ENCODE measurements around the gene FGFRL1.

FGFRL1 gene

GRCh38 chr4:966266-967112 lies 44.9 kb upstream of the FGFRL1 start:
- H3K4me3 ChIP-seq (ENCODE audit: low read depth, low read length): no peak overlapping the region
- TF ChIP-seq, protein P1, sequence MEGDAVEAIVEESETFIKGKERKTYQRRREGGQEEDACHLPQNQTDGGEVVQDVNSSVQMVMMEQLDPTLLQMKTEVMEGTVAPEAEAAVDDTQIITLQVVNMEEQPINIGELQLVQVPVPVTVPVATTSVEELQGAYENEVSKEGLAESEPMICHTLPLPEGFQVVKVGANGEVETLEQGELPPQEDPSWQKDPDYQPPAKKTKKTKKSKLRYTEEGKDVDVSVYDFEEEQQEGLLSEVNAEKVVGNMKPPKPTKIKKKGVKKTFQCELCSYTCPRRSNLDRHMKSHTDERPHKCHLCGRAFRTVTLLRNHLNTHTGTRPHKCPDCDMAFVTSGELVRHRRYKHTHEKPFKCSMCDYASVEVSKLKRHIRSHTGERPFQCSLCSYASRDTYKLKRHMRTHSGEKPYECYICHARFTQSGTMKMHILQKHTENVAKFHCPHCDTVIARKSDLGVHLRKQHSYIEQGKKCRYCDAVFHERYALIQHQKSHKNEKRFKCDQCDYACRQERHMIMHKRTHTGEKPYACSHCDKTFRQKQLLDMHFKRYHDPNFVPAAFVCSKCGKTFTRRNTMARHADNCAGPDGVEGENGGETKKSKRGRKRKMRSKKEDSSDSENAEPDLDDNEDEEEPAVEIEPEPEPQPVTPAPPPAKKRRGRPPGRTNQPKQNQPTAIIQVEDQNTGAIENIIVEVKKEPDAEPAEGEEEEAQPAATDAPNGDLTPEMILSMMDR (IDR thresholded peaks at IDR 0.05; ENCODE audit: borderline replicate concordance, insufficient read depth, low read depth, low read length): no peak

DNA sequence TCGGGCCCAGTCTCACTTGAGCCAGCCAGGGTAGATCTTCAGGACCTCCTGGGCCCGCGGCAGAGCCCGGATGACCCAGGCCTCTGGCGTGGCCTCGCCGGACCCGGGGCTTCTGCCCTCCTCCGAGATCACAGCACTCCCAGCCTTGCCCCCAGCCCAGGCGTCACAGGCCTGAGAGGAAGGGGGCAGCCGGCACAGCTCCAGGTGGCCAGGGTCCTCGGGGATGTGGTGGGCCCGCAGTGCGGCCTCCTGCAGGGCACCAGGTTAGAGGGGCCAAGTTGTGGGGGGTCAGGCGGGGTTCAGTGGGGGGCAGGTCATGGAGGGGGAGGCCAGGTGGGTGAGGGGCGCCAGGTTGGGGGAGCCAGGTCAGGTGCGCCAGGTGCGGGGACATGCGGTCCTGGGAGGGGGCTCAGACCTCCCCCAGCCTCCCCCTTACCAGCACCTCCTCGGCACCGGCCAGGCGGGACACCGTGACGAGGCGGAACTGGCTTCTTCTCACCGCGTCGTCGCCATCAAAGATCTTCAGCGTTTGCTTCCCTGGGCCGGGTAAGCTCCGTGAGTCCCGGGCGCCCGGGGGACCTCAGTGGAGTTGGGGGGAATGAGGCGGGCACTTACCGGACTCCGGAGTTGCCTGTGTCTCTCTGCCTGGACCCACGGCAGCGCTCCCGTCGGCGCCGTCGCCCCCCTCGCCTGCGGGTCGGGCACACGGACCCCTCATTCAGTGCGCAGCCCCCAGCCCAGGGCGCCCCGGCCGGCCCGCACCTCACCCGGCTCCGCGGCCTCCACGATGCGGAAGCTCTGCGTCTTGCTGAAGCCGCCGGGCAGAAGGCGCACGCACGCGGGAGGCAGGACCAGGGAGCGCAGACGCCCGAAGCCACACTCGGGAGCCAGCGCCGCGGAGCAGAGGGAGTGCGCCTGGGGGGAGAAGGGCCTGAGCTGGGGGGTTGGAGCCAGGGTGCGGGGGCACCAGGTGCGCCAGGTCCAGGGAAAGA lies 44.0 kb upstream of the FGFRL1 start:
- no peak overlapping the region for H3K4me3 ChIP-seq (ENCODE audit: low read depth, low read length)
- TF ChIP-seq, protein P1 (IDR thresholded peaks at IDR 0.05; ENCODE audit: borderline replicate concordance, insufficient read depth, low read depth, low read length): no peak

- TF ChIP-seq, protein P1 (IDR thresholded peaks at IDR 0.05; ENCODE audit: borderline replicate concordance, insufficient read depth, low read depth, low read length): no peak
- H3K4me3 ChIP-seq (ENCODE audit: low read depth, low read length): no peak overlapping the region
These were observed 43.2 kb upstream of the FGFRL1 start for GRCh38 chr4:968221-968620.

DNA sequence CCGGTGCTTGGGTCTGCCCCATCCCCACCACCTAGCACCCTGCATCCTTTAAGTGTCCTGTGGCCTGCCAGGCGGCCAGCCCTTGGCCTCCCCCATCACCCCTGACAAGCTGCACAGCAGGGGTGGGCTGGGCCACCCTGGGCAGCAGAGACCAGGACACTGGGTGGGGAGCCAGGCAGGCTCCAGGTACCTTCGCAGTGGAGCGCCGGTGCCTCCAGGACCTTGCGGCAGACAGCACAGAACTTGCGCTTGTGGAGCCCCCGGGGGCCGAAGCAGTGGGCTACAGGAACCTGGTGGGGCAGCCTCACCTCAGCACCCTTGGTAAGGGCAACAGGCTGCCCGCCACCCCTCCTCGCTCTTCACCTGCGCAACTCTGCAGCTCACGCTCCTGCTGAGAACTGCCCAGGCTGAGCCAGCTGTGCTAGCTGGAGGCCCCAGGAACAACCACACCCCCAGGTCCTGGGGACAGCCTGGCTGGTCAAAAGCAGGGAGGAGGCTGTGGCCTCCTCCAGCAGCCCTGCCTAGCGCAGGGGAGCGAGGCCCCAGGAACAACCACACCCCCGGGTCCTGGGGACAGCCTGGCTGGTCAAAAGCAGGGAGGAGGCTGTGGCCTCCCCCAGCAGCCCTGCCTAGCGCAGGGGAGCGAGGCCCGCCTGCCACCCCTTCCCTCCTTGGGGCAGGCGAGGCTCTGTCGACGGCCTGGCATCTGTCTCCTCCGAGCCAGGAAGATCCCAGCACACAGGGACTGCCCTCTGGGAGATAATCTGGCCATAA lies 42.6 kb upstream of the FGFRL1 start:
- TF ChIP-seq, protein P1 (IDR thresholded peaks at IDR 0.05; ENCODE audit: borderline replicate concordance, insufficient read depth, low read depth, low read length): no peak

DNA sequence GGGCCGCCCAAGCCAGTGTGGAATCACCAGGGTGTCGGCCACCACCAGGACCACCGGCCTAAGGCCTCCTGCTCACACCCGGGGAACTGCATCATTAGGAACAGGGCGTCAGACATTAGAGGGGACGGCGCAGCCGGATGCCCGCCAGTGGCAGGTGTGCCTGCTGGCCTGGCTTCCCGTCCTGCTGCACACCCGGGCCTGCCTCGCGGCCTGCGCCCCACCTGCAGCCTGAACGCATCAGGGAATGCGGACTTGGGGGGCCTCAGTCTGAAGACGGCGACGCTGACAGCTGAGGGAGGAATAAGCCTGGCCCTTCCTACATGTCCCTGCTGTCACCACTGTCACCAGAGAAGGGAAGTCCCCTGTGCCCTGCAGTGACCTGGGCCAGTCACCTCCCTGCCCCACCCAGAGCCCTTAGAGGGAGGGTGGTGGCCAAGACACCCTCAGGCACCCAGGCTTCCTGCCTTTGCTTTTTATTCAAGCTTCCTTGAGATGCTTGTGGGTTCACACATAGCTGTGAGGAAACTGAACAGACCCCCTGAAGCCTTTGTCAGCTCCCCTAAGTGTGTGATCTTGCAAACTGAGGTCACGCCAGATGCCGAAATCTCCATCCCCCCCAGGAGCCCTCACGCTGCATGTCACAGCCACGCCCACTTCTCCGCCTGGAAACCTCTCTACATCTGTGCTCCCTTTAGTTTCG lies 41.2 kb upstream of the FGFRL1 start:
- H3K4me3 ChIP-seq (ENCODE audit: low read depth, low read length): no peak overlapping the region
- TF ChIP-seq, protein P1 (IDR thresholded peaks at IDR 0.05; ENCODE audit: borderline replicate concordance, insufficient read depth, low read depth, low read length): no peak

More for the DNA sequence above, 42.6 kb upstream of the FGFRL1 start:
- H3K4me3 ChIP-seq (ENCODE audit: low read depth, low read length): no peak overlapping the region

- H3K4me3 ChIP-seq (ENCODE audit: low read depth, low read length): no peak overlapping the region
- TF ChIP-seq, protein P1 (IDR thresholded peaks at IDR 0.05; ENCODE audit: borderline replicate concordance, insufficient read depth, low read depth, low read length): no peak
These were observed 40.4 kb upstream of the FGFRL1 start for GRCh38 chr4:970854-971520.

Data from GM12875 (cell line).